T-cell (primary cell): ENCODE data around the gene TSBP1. TPM values are rescaled to one million over a fixed set of nuclear protein-coding genes. Genes with fewer than 3 reads are reported as not detected.
A peak's percentile ranks its signal among the peaks of the same experiment; 100 is the strongest.

Experiments used
- ATAC-seq, 4 experiments: fragments of 200-7000 bp in 3 of 4; fragments of 150-1000 bp in 1 of 4; cut with Tn5 transposase; replicated peaks in 1 of 4; 1 replicate in 3 of 4; 2 replicates in 1 of 4; pipeline ENCODE4 v1.10.0; 2021; ENCODE audit warnings: moderate library complexity in 3 of 4, mild to moderate bottlenecking in 2 of 4, moderate number of reproducible peaks in 1 of 4
- CTCF ChIA-PET, 2 donors: fragments of 300-600 bp; sonication (Branson Sonifier 250); formaldehyde crosslinking; loops; one replicate each; lab custom pipeline; 2022; ENCODE audit warnings: antibody characterized with exemption in 2 of 2; lab: Charles Lee
- POLR2A ChIA-PET, 2 donors: fragments of 300-600 bp; sonication (Branson Sonifier 250); formaldehyde crosslinking; loops; one replicate each; lab custom pipeline; 2022; ENCODE audit warnings: antibody characterized with exemption in 2 of 2; lab: Charles Lee
- DNase-seq, 35 experiments: peaks; one replicate each; pipeline versions ENCODE4 v3.0.0 to v3.0.0-alpha.2; 2013 to 2023
- H3K27ac ChIP-seq: one replicate; pipeline ENCODE4 v1.5.1; 2013; ENCODE audit warnings: low read length
- H3K27me3 ChIP-seq, 2 experiments: replicated peaks in 1 of 2; 1 replicate in 1 of 2; 2 replicates in 1 of 2; pipeline versions ENCODE4 v1.6.1 to v1.7.0; 2013; ENCODE audit warnings: low read length in 1 of 2, mixed read lengths in 1 of 2; ENCODE audit not compliant: control insufficient read depth in 2 of 2, insufficient read depth in 2 of 2; ENCODE audit errors: extremely low read depth in 1 of 2
- H3K36me3 ChIP-seq, 2 donors: 1 replicate in 1 of 2; 2 replicates in 1 of 2; pipeline versions ENCODE4 v1.6.1 to v1.7.0; 2013; ENCODE audit warnings: low read length in 1 of 2; ENCODE audit not compliant: control insufficient read depth in 2 of 2, insufficient read depth in 1 of 2; ENCODE audit errors: extremely low read depth in 1 of 2
- H3K4me1 ChIP-seq, 2 experiments: 1 replicate in 1 of 2; 2 replicates in 1 of 2; pipeline versions ENCODE4 v1.6.1 to v1.7.0; 2013; ENCODE audit warnings: low read length in 2 of 2, mixed read lengths in 1 of 2; ENCODE audit not compliant: insufficient read depth in 2 of 2, control insufficient read depth in 1 of 2; ENCODE audit errors: extremely low read depth in 1 of 2
- H3K4me3 ChIP-seq, 2 donors: 1 replicate in 1 of 2; 2 replicates in 1 of 2; pipeline versions ENCODE4 v1.5.1 to v1.7.0; 2013; ENCODE audit warnings: mild to moderate bottlenecking in 2 of 2, low read length in 1 of 2, moderate library complexity in 1 of 2; ENCODE audit not compliant: control insufficient read depth in 1 of 2; ENCODE audit errors: extremely low read depth in 1 of 2
- H3K9me3 ChIP-seq: 2 replicates; pipeline ENCODE4 v1.7.0; 2013
- H3K27ac Mint-ChIP-seq, 2 donors: one replicate each; pipeline ENCODE4 v1.8.0; 2020 to 2021; ENCODE audit warnings: mild to moderate bottlenecking in 2 of 2, mixed read lengths in 2 of 2
- H3K27me3 Mint-ChIP-seq, 2 donors: one replicate each; pipeline ENCODE4 v1.8.0; 2021 to 2022; ENCODE audit warnings: mixed read lengths in 2 of 2
- H3K36me3 Mint-ChIP-seq: one replicate; pipeline ENCODE4 v1.8.0; 2021; ENCODE audit warnings: mixed read lengths
- H3K4me1 Mint-ChIP-seq, 3 donors: one replicate each; pipeline ENCODE4 v1.8.0; 2020 to 2022; ENCODE audit warnings: mixed read lengths in 3 of 3, mild to moderate bottlenecking in 1 of 3
- H3K4me3 Mint-ChIP-seq, 3 donors: one replicate each; pipeline ENCODE4 v1.8.0; 2020 to 2022; ENCODE audit warnings: mild to moderate bottlenecking in 3 of 3, mixed read lengths in 3 of 3, moderate library complexity in 3 of 3
- H3K9me3 Mint-ChIP-seq, 3 donors: one replicate each; pipeline ENCODE4 v1.8.0; 2020 to 2022; ENCODE audit warnings: mixed read lengths in 3 of 3
- WGBS: methylation state at CpG from one replicate; pipeline ENCODE4 v1.1.5; 2013; ENCODE audit warnings: missing lambda C conversion rate; ENCODE audit not compliant: insufficient coverage; 5-methylcytosine and 5-hydroxymethylcytosine counted together
- total RNA-seq, 35 experiments: library from RNA in 6 of 35; stranded (reverse) in 6 of 35; fragments of 120-200 nt in 1 of 35; gene quantifications; one replicate each; pipeline versions ENCODE4 v1.2.1 to v1.2.4 and lab custom pipeline; 2013 to 2026

Gene TSBP1
- total RNA-seq, 5 donors from 2014 or later (not counting 1 experiment from before 2014, with no cell fraction given) = not detected

DNA sequence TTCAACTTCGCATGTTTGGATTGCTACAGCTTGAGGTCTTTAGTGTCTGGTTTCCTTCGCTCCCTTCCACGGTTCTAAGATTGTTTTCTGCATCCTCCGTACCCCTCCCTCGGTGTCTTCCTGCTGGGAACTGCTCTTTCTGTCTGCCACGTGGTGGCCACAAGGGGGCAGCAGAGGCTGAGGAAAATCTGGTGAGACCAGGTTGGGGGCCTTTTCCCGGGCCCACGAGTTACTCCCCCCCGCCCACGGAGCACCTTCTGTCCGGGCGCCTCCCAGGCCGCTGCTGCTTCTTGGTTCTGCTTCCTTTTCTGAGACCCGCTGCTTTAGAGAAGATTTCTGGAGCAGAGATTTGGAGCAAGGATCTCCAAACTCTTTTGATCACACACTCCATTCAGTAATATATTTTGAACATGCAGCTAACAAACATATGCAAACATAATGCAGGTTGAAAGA is 126.7 kb downstream of the TSBP1 start:
- POLR2A ChIA-PET = no interaction called here

DNA sequence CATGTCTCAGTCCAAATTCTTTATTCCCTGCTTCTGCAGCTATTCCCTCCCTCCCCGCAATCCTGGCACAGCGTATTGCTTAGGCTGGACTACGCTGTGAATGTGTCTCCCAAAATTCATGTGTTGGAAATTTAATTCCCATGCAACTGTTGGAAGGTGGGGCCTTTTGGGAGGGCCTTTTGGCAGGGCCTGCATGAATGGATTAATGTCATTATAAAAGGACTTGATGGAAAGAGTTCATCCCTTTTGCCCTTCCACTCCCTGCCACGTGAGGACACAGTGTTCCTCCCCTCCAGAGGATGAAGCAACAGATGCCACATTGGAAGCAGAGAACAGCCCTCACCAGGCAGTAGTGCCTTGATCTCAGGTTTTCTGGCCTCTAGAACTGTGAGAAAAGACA is 127.4 kb downstream of the TSBP1 start:
- POLR2A ChIA-PET = no interaction called here
- ATAC-seq (no peak), DNase-seq (no peak)
- H3K4me1 Mint-ChIP-seq = peaks cover 5 to 9% (median 6%) of the 10 kb centered on the region in 3 donors
- H3K36me3 ChIP-seq = no peaks in the 10 kb centered on the region
- H3K27ac Mint-ChIP-seq = no peak overlapping the region
- H3K4me3 ChIP-seq = no peak overlapping the region
- H3K9me3 ChIP-seq = no peaks in the 10 kb centered on the region
- WGBS = 100% methylated on average over 1 of the region's 4 CpGs
- no peak overlapping the region for H3K27ac ChIP-seq
- H3K4me3 Mint-ChIP-seq = no peak overlapping the region
- peaks cover 0 to 9% of the 10 kb centered on the region in 2 experiments for H3K4me1 ChIP-seq
- CTCF ChIA-PET = interaction anchor here in 1 of 2 donors (0.7 kb wide), 1 partner anchor 630 kb away, joined by 3 read pairs; no protein-coding TSS in a partner anchor
- peaks cover 0 to 2% of the 10 kb centered on the region in 2 donors for H3K27me3 Mint-ChIP-seq
- no peaks in the 10 kb centered on the region for H3K9me3 Mint-ChIP-seq
- no peaks in the 10 kb centered on the region for H3K36me3 Mint-ChIP-seq
- peaks cover 0 to 17% of the 10 kb centered on the region in 2 experiments for H3K27me3 ChIP-seq

More for the DNA sequence above, 126.7 kb downstream of the TSBP1 start:
- H3K27ac Mint-ChIP-seq = peak overlapping the region; percentile 29 to 49
- Histone ChIP-seq H3K9me3 (no peaks in the 10 kb centered on the region), H3K27ac (no peak overlapping the region), H3K4me1 (peaks cover 0 to 9% of the 10 kb centered on the region in 2 experiments), H3K36me3 (no peaks in the 10 kb centered on the region), H3K27me3 (peaks cover 0 to 17% of the 10 kb centered on the region in 2 experiments), H3K4me3 (no peak overlapping the region)
- H3K4me1 Mint-ChIP-seq = peaks cover 5 to 9% (median 6%) of the 10 kb centered on the region in 3 donors
- peak overlapping the region; percentile 18 to 59 (median 37) for H3K4me3 Mint-ChIP-seq
- H3K9me3 Mint-ChIP-seq = no peaks in the 10 kb centered on the region
- H3K27me3 Mint-ChIP-seq = peaks cover 0 to 2% of the 10 kb centered on the region in 2 donors
- H3K36me3 Mint-ChIP-seq = no peaks in the 10 kb centered on the region
- CTCF ChIA-PET = interaction anchor here (0.5 to 1.0 kb wide), 5 partner anchors 9 to 541 kb away, joined by 3 to 6 read pairs (median 3); no protein-coding TSS in a partner anchor
- ATAC-seq (peak; percentile 71 to 83 (median 75)), DNase-seq (peak; percentile 22 to 84 (median 61))
- WGBS = 0% methylated on average over 4 of the region's 14 CpGs

Other genes with a start within 250 kb of the TSBP1 start
- gene ATF6B, start 243.7 kb downstream of the TSBP1 start, total RNA-seq = 100 to 1,000 TPM; 106 to 151 (median 145) TPM
- gene FKBPL, start 241.6 kb downstream of the TSBP1 start, total RNA-seq = 1 to 10 TPM in 4 of 5 donors, under 1 TPM in 1; 0.83 to 3.7 (median 1.5) TPM
- 1 to 10 TPM; 1.7 to 3.3 (median 2.3) TPM for gene PRRT1, start 220.0 kb downstream of the TSBP1 start, total RNA-seq
- 10 to 100 TPM; 11.2 to 25.6 (median 19.3) TPM for gene PPT2, start 217.8 kb downstream of the TSBP1 start, total RNA-seq
- 10 to 100 TPM; 13.9 to 18.9 (median 16.9) TPM for gene EGFL8, start 207.3 kb downstream of the TSBP1 start, total RNA-seq
- 10 to 100 TPM; 23.5 to 34.6 (median 31.0) TPM for gene AGPAT1, start 195.8 kb downstream of the TSBP1 start, total RNA-seq
- 10 to 100 TPM; 23.6 to 49.3 (median 44.6) TPM for gene RNF5, start 193.5 kb downstream of the TSBP1 start, total RNA-seq
- gene AGER, start 187.7 kb downstream of the TSBP1 start, total RNA-seq = 10 to 100 TPM; 42.6 to 81.4 (median 67.7) TPM
- 100 to 1,000 TPM; 124 to 171 (median 148) TPM for gene PBX2, start 181.7 kb downstream of the TSBP1 start, total RNA-seq
- gene GPSM3, start 179.3 kb downstream of the TSBP1 start, total RNA-seq = 100 to 1,000 TPM; 267 to 311 (median 274) TPM
- gene NOTCH4, start 147.8 kb downstream of the TSBP1 start, total RNA-seq = 1 to 10 TPM in 3 of 5 donors, under 1 TPM in 2; 0.70 to 1.7 (median 1.1) TPM
- gene BTNL2, start 35.3 kb upstream of the TSBP1 start, total RNA-seq = not detected
- 100 to 1,000 TPM in 1 of 5 donors, 10 to 100 TPM in 4; 41.1 to 131 (median 47.9) TPM for gene HLA-DRA, start 68.0 kb upstream of the TSBP1 start, total RNA-seq
- 10 to 100 TPM in 1 of 5 donors, 1 to 10 TPM in 3, not detected in 1; 3.2 to 14.0 (median 8.0) TPM for gene HLA-DRB5, start 158.4 kb upstream of the TSBP1 start, total RNA-seq
- 10 to 100 TPM; 23.4 to 44.1 (median 30.3) TPM for gene HLA-DRB1, start 217.9 kb upstream of the TSBP1 start, total RNA-seq